ENCODE results near the gene CNTNAP2.

The CNTNAP2 gene

GRCh38 chr7:147912291-147912690 is 1795.7 kb downstream of the CNTNAP2 start:
- DNase-seq: no peak

GRCh38 chr7:147912946-147913638 is 1796.5 kb downstream of the CNTNAP2 start:
- DNase-seq: no peak

- DNase-seq: no peak
These were observed 1799.2 kb downstream of the CNTNAP2 start for GRCh38 chr7:147915781-147916180.

- no peak for DNase-seq
These were observed 1800.0 kb downstream of the CNTNAP2 start for GRCh38 chr7:147916573-147916972.

GRCh38 chr7:147923841-147924240 is 1807.2 kb downstream of the CNTNAP2 start:
- DNase-seq: no peak

GRCh38 chr7:147937428-147937827 is 1820.8 kb downstream of the CNTNAP2 start:
- no peak for DNase-seq

- no peak for DNase-seq
These were observed 1824.8 kb downstream of the CNTNAP2 start for GRCh38 chr7:147941381-147941780.

GRCh38 chr7:147944321-147944720 is 1827.7 kb downstream of the CNTNAP2 start:
- DNase-seq: no peak

- no peak for DNase-seq
These were observed 1836.3 kb downstream of the CNTNAP2 start for GRCh38 chr7:147952918-147953317.

GRCh38 chr7:147968046-147968610 is 1851.5 kb downstream of the CNTNAP2 start:
- no peak for DNase-seq

GRCh38 chr7:147971606-147972110 is 1855.1 kb downstream of the CNTNAP2 start:
- no peak for DNase-seq

- DNase-seq: no peak
These were observed 1861.6 kb downstream of the CNTNAP2 start for GRCh38 chr7:147978201-147978600.

- no peak for DNase-seq
These were observed 1862.0 kb downstream of the CNTNAP2 start for GRCh38 chr7:147978651-147979050.

- DNase-seq: peak; percentile 3
These were observed 1864.5 kb downstream of the CNTNAP2 start for GRCh38 chr7:147980826-147981813.

GRCh38 chr7:147982307-147982706 is 1865.7 kb downstream of the CNTNAP2 start:
- no peak for DNase-seq

- DNase-seq: no peak
These were observed 1867.7 kb downstream of the CNTNAP2 start for GRCh38 chr7:147984265-147984664.

- DNase-seq: no peak
These were observed 1873.5 kb downstream of the CNTNAP2 start for GRCh38 chr7:147990079-147990478.

GRCh38 chr7:147990942-147991341 is 1874.3 kb downstream of the CNTNAP2 start:
- no peak for DNase-seq

- no peak for DNase-seq
These were observed 1876.1 kb downstream of the CNTNAP2 start for GRCh38 chr7:147992698-147993097.

GRCh38 chr7:147997636-147998035 is 1881.0 kb downstream of the CNTNAP2 start:
- no peak for DNase-seq

- DNase-seq: no peak
These were observed 1883.4 kb downstream of the CNTNAP2 start for GRCh38 chr7:147999962-148000361.

- peak; percentile 0 for DNase-seq
These were observed 1895.2 kb downstream of the CNTNAP2 start for GRCh38 chr7:148011753-148012152.

GRCh38 chr7:148014001-148014400 is 1897.4 kb downstream of the CNTNAP2 start:
- DNase-seq: no peak

Data from fibroblast of skin of right biceps (primary cell).